GM21737 (cell line): Measurements from ENCODE around the gene POTEM.
"Not testable (repeated sequence)": the region's sequence is repeated elsewhere in the genome, so short reads cannot be mapped to it uniquely, and the experiment has no call there.

Source experiments
- ATAC-seq: cut with Tn5 transposase; IDR thresholded peaks from one replicate; pipeline ENCODE4 v1.9.1; 2021; ENCODE audit warnings: mild to moderate bottlenecking, moderate library complexity; ENCODE audit not compliant: unreplicated experiment

POTEM gene

GRCh38 chr14:19036811-19037382 is 69.7 kb downstream of the POTEM start:
- ATAC-seq, result not testable (repeated sequence)

- ATAC-seq, result not testable (repeated sequence)
These were observed 70.9 kb downstream of the POTEM start for GRCh38 chr14:19038060-19038664.

GRCh38 chr14:19038785-19039184 is 71.6 kb downstream of the POTEM start:
- not testable (repeated sequence) for ATAC-seq

GRCh38 chr14:19043384-19043783 is 76.2 kb downstream of the POTEM start:
- ATAC-seq, result not testable (repeated sequence)
